ENCODE measurements around the gene GIPC1.
"Not testable (repeated sequence)": the region's sequence is repeated elsewhere in the genome, so short reads cannot be mapped to it uniquely, and the experiment has no call there.

GRCh38 chr19:14504575-14504974, 8.6 kb upstream of the GIPC1 start:
- not testable (repeated sequence) for TF ChIP-seq CTCF, POLR2A (IDR thresholded peaks at IDR 0.05)
